ENCODE measurements around the gene VPS39. TPM values are rescaled to one million over a fixed set of nuclear protein-coding genes. Genes with fewer than 3 reads are reported as not detected.

Gene VPS39
- total and polyA plus RNA-seq, 9 of the 15 experiments (the other 6 are each of a cell fraction or from before 2014, with no cell fraction given) = 3.2 to 37.3 (median 21.8) TPM

DNA sequence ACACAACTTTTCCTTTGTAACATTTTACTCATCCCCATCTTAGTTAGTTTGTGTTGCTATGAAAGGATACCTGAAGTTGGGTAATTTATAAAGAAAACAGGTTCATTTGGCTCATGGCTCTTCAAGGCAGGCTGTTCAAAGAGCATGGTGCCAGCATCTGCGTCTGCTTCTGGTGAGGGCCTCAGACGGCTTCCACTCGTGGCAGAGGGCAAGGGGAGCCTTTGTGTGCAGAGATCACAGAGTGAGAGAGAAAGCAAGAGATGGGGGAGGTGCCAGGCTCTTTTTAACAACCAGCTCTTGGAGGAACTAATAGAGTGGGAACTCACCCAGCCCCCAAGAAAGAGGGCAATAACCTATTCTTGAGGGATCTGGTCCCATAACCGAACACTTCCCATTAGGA is 74.7 kb downstream of the VPS39 start (continued):
- TF ChIP-seq HCFC1 (IDR thresholded peaks at IDR 0.05; ENCODE audit: low read depth, low read length) (no peak), ZNF146 (CRISPR knock-in tag; IDR thresholded peaks at IDR 0.05; ENCODE audit: unreplicated experiment) (no peak), ZKSCAN8 (CRISPR knock-in tag; IDR thresholded peaks at IDR 0.05) (no peak), HDAC6 (IDR thresholded peaks at IDR 0.05; ENCODE audit: low read depth, low read length) (no peak), TGIF2 (CRISPR knock-in tag; IDR thresholded peaks at IDR 0.05) (no peak), RREB1 (CRISPR knock-in tag; IDR thresholded peaks at IDR 0.05) (no peak), JUNB (CRISPR knock-in tag; conservative IDR thresholded peaks at IDR 0.05) (no peak), NELFE (IDR thresholded peaks at IDR 0.05; ENCODE audit: insufficient read depth, insufficient read length) (no peak), ZNF197 (CRISPR knock-in tag; IDR thresholded peaks at IDR 0.05; ENCODE audit: low read depth) (no peak), SRSF9 (IDR thresholded peaks at IDR 0.05; ENCODE audit: borderline replicate concordance, low read depth, low read length) (no peak), HEY1 (CRISPR knock-in tag; IDR thresholded peaks at IDR 0.05; ENCODE audit: borderline replicate concordance) (no peak), SRSF1 (IDR thresholded peaks at IDR 0.05; ENCODE audit: low read depth, low read length) (no peak), BDP1 (IDR thresholded peaks at IDR 0.05; ENCODE audit: insufficient read depth, insufficient read length) (no peak), NONO (IDR thresholded peaks at IDR 0.05; ENCODE audit: low read depth in 2 of 2, low read length in 1 of 2) (no peak), ZKSCAN3 (CRISPR knock-in tag; IDR thresholded peaks at IDR 0.05) (no peak), MXI1 (IDR thresholded peaks at IDR 0.05; ENCODE audit: low read depth, low read length) (no peak)

Measured in K562 (cell line).